RWPE2 (cell line): ENCODE results near the gene ALOX5AP.

Source experiments
- ATAC-seq: fragments of 200-7000 bp; cut with Tn5 transposase; 3 replicates; pipeline ENCODE4 v1.9.1; 2021; ENCODE audit warnings: low read depth
- DNase-seq: peaks from one replicate; pipeline ENCODE4 v3.0.0-alpha.2; 2020; ENCODE audit warnings: low spot score
- H3K27ac ChIP-seq: fragments of 450-650 bp; 2 replicates; pipeline ENCODE4 v1.5.1; 2017; ENCODE audit warnings: mild to moderate bottlenecking; ENCODE audit not compliant: poor library complexity, severe bottlenecking
- H3K27me3 ChIP-seq: fragments of 250-450 bp; sonication (Bioruptor Pico); 2 replicates; pipeline ENCODE4 v1.5.1; 2021; ENCODE audit warnings: mild to moderate bottlenecking, moderate library complexity; ENCODE audit not compliant: insufficient read depth, poor library complexity, severe bottlenecking
- H3K36me3 ChIP-seq: fragments of 250-450 bp; sonication (Bioruptor Pico); 2 replicates; pipeline ENCODE4 v1.5.1; 2020; ENCODE audit warnings: low read depth, mild to moderate bottlenecking, moderate library complexity
- H3K4me1 ChIP-seq: fragments of 250-450 bp; sonication (Bioruptor Pico); 2 replicates; pipeline ENCODE4 v1.5.1; 2021; ENCODE audit warnings: mild to moderate bottlenecking, moderate library complexity; ENCODE audit not compliant: insufficient read depth, poor library complexity, severe bottlenecking
- H3K4me3 ChIP-seq: fragments of 250-450 bp; sonication (Bioruptor Pico); 2 replicates; pipeline ENCODE4 v1.5.1; 2021; ENCODE audit warnings: mild to moderate bottlenecking, moderate library complexity; ENCODE audit not compliant: severe bottlenecking
- H3K9me3 ChIP-seq: fragments of 250-450 bp; sonication (Bioruptor Pico); 2 replicates; pipeline ENCODE4 v1.5.1; 2021; ENCODE audit warnings: mild to moderate bottlenecking, moderate library complexity; ENCODE audit not compliant: severe bottlenecking
- CTCF ChIP-seq: fragments of 450-650 bp; IDR thresholded peaks from one replicate; pipeline ENCODE4 v1.5.1; 2017; ENCODE audit warnings: mild to moderate bottlenecking, moderate library complexity; ENCODE audit not compliant: poor library complexity, severe bottlenecking

The ALOX5AP gene

GRCh38 chr13:30752201-30752797, 17.0 kb downstream of the ALOX5AP start:
- no peaks in the 10 kb centered on the region for H3K27me3 ChIP-seq
- no peaks in the 10 kb centered on the region for H3K4me1 ChIP-seq
- H3K4me3 ChIP-seq, result no peak overlapping the region
- H3K36me3 ChIP-seq, result no peaks in the 10 kb centered on the region
- no peak overlapping the region for H3K27ac ChIP-seq
- DNase-seq, result no peak
- no peak for TF ChIP-seq CTCF
- no peak for ATAC-seq
- H3K9me3 ChIP-seq, result no peaks in the 10 kb centered on the region

GRCh38 chr13:30753030-30753616, 17.8 kb downstream of the ALOX5AP start:
- Histone ChIP-seq H3K9me3 (no peaks in the 10 kb centered on the region), H3K27ac (no peak overlapping the region), H3K4me1 (no peaks in the 10 kb centered on the region), H3K4me3 (no peak overlapping the region), H3K36me3 (no peaks in the 10 kb centered on the region), H3K27me3 (no peaks in the 10 kb centered on the region)
- ATAC-seq (no peak), DNase-seq (no peak)
- no peak for TF ChIP-seq CTCF

GRCh38 chr13:30755678-30756077, 20.3 kb downstream of the ALOX5AP start:
- H3K27me3 ChIP-seq, result no peaks in the 10 kb centered on the region
- ATAC-seq (no peak), DNase-seq (no peak)
- no peak overlapping the region for H3K27ac ChIP-seq
- H3K36me3 ChIP-seq, result no peaks in the 10 kb centered on the region
- H3K4me3 ChIP-seq, result no peak overlapping the region
- no peaks in the 10 kb centered on the region for H3K9me3 ChIP-seq
- H3K4me1 ChIP-seq, result no peaks in the 10 kb centered on the region
- TF ChIP-seq CTCF, result no peak

- no peak for TF ChIP-seq CTCF
- no peaks in the 10 kb centered on the region for H3K27me3 ChIP-seq
- ATAC-seq (no peak), DNase-seq (no peak)
- no peaks in the 10 kb centered on the region for H3K36me3 ChIP-seq
- H3K27ac ChIP-seq, result no peak overlapping the region
- no peak overlapping the region for H3K4me3 ChIP-seq
- no peaks in the 10 kb centered on the region for H3K4me1 ChIP-seq
- no peaks in the 10 kb centered on the region for H3K9me3 ChIP-seq
These were observed 21.8 kb downstream of the ALOX5AP start for GRCh38 chr13:30757026-30757742.

GRCh38 chr13:30759748-30760147, 24.4 kb downstream of the ALOX5AP start:
- Histone ChIP-seq H3K36me3 (no peaks in the 10 kb centered on the region), H3K9me3 (no peaks in the 10 kb centered on the region), H3K4me1 (no peaks in the 10 kb centered on the region), H3K27ac (no peak overlapping the region), H3K27me3 (no peaks in the 10 kb centered on the region), H3K4me3 (no peak overlapping the region)
- no peak for TF ChIP-seq CTCF
- no peak for DNase-seq
- ATAC-seq, result no peak
